NCI-H187 treated with DMSO at 0.1 percent for 48 hours (cell line): ENCODE results near the gene TCF7L1.

Experiments
- DNase-seq: peaks from one replicate; lab custom pipeline; 2025; lab: John Stamatoyannopoulos, UW

Gene TCF7L1

GRCh38 chr2:85254540-85255300 is 121.5 kb downstream of the TCF7L1 start:
- no peak for DNase-seq

GRCh38 chr2:85255456-85255812 is 122.2 kb downstream of the TCF7L1 start:
- no peak for DNase-seq

- DNase-seq = no peak
Observed at GRCh38 chr2:85255813-85256594, 122.8 kb downstream of the TCF7L1 start.

GRCh38 chr2:85257359-85257969 is 124.3 kb downstream of the TCF7L1 start:
- DNase-seq = no peak

GRCh38 chr2:85257970-85258605 is 124.9 kb downstream of the TCF7L1 start:
- DNase-seq = no peak

- no peak for DNase-seq
Observed at GRCh38 chr2:85259101-85259590, 126.0 kb downstream of the TCF7L1 start.

GRCh38 chr2:85259879-85260278 is 126.7 kb downstream of the TCF7L1 start:
- no peak for DNase-seq

- no peak for DNase-seq
Observed at GRCh38 chr2:85263591-85263990, 130.4 kb downstream of the TCF7L1 start.

GRCh38 chr2:85264471-85264870 is 131.3 kb downstream of the TCF7L1 start:
- DNase-seq = no peak

- no peak for DNase-seq
Observed at GRCh38 chr2:85265304-85265703, 132.1 kb downstream of the TCF7L1 start.

- no peak for DNase-seq
Observed at GRCh38 chr2:85266146-85267041, 133.2 kb downstream of the TCF7L1 start.

GRCh38 chr2:85269959-85270358 is 136.8 kb downstream of the TCF7L1 start:
- DNase-seq = no peak

- no peak for DNase-seq
Observed at GRCh38 chr2:85272357-85272756, 139.2 kb downstream of the TCF7L1 start.

- DNase-seq = no peak
Observed at GRCh38 chr2:85273738-85274731, 140.8 kb downstream of the TCF7L1 start.

GRCh38 chr2:85275984-85276540 is 142.9 kb downstream of the TCF7L1 start:
- no peak for DNase-seq

GRCh38 chr2:85276571-85277118 is 143.5 kb downstream of the TCF7L1 start:
- DNase-seq = no peak

GRCh38 chr2:85277416-85278158 is 144.4 kb downstream of the TCF7L1 start:
- DNase-seq = no peak

GRCh38 chr2:85278361-85278760 is 145.2 kb downstream of the TCF7L1 start:
- no peak for DNase-seq

- no peak for DNase-seq
Observed at GRCh38 chr2:85281553-85281952, 148.4 kb downstream of the TCF7L1 start.
